Loucy (cell line): Measurements from ENCODE around the gene CASR.

Experiments used
- H2AFZ ChIP-seq: fragments of 200-600 bp; sonication (generic); 2 replicates; pipeline ENCODE4 v1.6.0; 2016; ENCODE audit warnings: antibody characterized with exemption, mild to moderate bottlenecking, low read length, moderate library complexity
- H3F3A ChIP-seq: fragments of 200-600 bp; 2 replicates; pipeline ENCODE4 v1.6.0; 2016; ENCODE audit warnings: antibody characterized with exemption, low read depth, mild to moderate bottlenecking
- H3K27me3 ChIP-seq: fragments of 200-600 bp; sonication (generic); 2 replicates; pipeline ENCODE4 v1.6.1; 2014; ENCODE audit warnings: low read length, mild to moderate bottlenecking; ENCODE audit not compliant: insufficient read depth, poor library complexity, severe bottlenecking
- H3K36me3 ChIP-seq: fragments of 200-600 bp; sonication (generic); 2 replicates; pipeline ENCODE4 v1.6.1; 2016; ENCODE audit warnings: low read length; ENCODE audit not compliant: insufficient read depth
- H3K4me1 ChIP-seq: fragments of 200-600 bp; sonication (generic); 2 replicates; pipeline ENCODE4 v1.5.1; 2014; ENCODE audit warnings: low read length, mild to moderate bottlenecking; ENCODE audit not compliant: insufficient read depth, poor library complexity, severe bottlenecking
- H3K4me2 ChIP-seq: fragments of 200-600 bp; sonication (generic); 2 replicates; pipeline ENCODE4 v1.6.0; 2014; ENCODE audit warnings: antibody characterized with exemption, low read length, low read depth, mild to moderate bottlenecking; ENCODE audit not compliant: poor library complexity, severe bottlenecking
- H3K4me3 ChIP-seq: fragments of 200-600 bp; sonication (generic); 2 replicates; pipeline ENCODE4 v1.5.1; 2014; ENCODE audit warnings: low read length, mild to moderate bottlenecking, mixed read lengths; ENCODE audit not compliant: poor library complexity, severe bottlenecking
- H3K79me2 ChIP-seq: fragments of 200-600 bp; sonication (generic); 2 replicates; pipeline ENCODE4 v1.6.1; 2014; ENCODE audit warnings: low read length; ENCODE audit not compliant: insufficient read depth
- H3K9ac ChIP-seq: fragments of 200-600 bp; sonication (generic); 2 replicates; pipeline ENCODE4 v1.6.0; 2014; ENCODE audit warnings: mild to moderate bottlenecking, low read depth, low read length, moderate library complexity; ENCODE audit not compliant: poor library complexity, severe bottlenecking
- H3K9me2 ChIP-seq: fragments of 200-600 bp; sonication (generic); replicated peaks from 2 replicates; pipeline ENCODE4 v1.6.1; 2016; ENCODE audit warnings: low read depth, low read length, mixed read lengths
- H3K9me3 ChIP-seq: fragments of 200-600 bp; sonication (generic); 2 replicates; pipeline ENCODE4 v1.6.1; 2014; ENCODE audit warnings: mild to moderate bottlenecking, antibody characterized with exemption, low read length, low read depth; ENCODE audit not compliant: insufficient read depth
- H4K20me1 ChIP-seq: fragments of 200-600 bp; sonication (generic); 2 replicates; pipeline ENCODE4 v1.6.0; 2014; ENCODE audit warnings: antibody characterized with exemption, low read length, mild to moderate bottlenecking; ENCODE audit not compliant: insufficient read depth, poor library complexity, severe bottlenecking
- CTCF ChIP-seq: fragments of 200-600 bp; sonication (generic); conservative IDR thresholded peaks from 2 replicates; pipeline ENCODE4 v1.5.1; 2014; ENCODE audit warnings: mild to moderate bottlenecking, antibody characterized with exemption, low read length
- EZH2phosphoT487 ChIP-seq: fragments of 200-600 bp; IDR thresholded peaks from 2 replicates; pipeline ENCODE4 v1.6.1; 2018; ENCODE audit warnings: antibody characterized with exemption, mild to moderate bottlenecking, moderate library complexity, borderline replicate concordance

The CASR gene

GRCh38 chr3:122324871-122325323 lies 141.4 kb downstream of the CASR start, which contains the start of gene CSTA:
CSTA (plus strand) TSS chr3:122325248; CDS start chr3:122325293, 45 bp downstream.
- H3K9me2 ChIP-seq: no peaks in the 10 kb centered on the region
- no peak within 1 kb of the TSS for H3K9ac ChIP-seq
- H3F3A ChIP-seq: no peaks in the 10 kb centered on the region
- no peak within 1 kb of the TSS for H2AFZ ChIP-seq
- TF ChIP-seq EZH2phosphoT487: no peak
- TF ChIP-seq CTCF: no peak
- H3K27me3 ChIP-seq: no peaks in the 10 kb centered on the region
- H3K79me2 ChIP-seq: no peaks in the 10 kb centered on the region
- H4K20me1 ChIP-seq: no peaks in the 10 kb centered on the region
- H3K4me1 ChIP-seq: peaks cover 19% of the 10 kb centered on the region
- no peak within 1 kb of the TSS for H3K4me3 ChIP-seq
- no peaks in the 10 kb centered on the region for H3K36me3 ChIP-seq
- no peak within 1 kb of the TSS for H3K4me2 ChIP-seq
- no peaks in the 10 kb centered on the region; the same call in 1 of the 2 replicates for H3K9me3 ChIP-seq

GRCh38 chr3:122325769-122326168 lies 142.3 kb downstream of the CASR start:
- no peaks in the 10 kb centered on the region for H3K79me2 ChIP-seq
- no peaks in the 10 kb centered on the region for H3K27me3 ChIP-seq
- no peaks in the 10 kb centered on the region for H4K20me1 ChIP-seq
- H3K9me2 ChIP-seq: no peaks in the 10 kb centered on the region
- H3K4me3 ChIP-seq: no peak overlapping the region
- no peaks in the 10 kb centered on the region for H3K36me3 ChIP-seq
- TF ChIP-seq CTCF: no peak
- no peak for TF ChIP-seq EZH2phosphoT487
- H3K4me2 ChIP-seq: no peak overlapping the region
- H3F3A ChIP-seq: no peaks in the 10 kb centered on the region
- peaks cover 19% of the 10 kb centered on the region for H3K4me1 ChIP-seq
- H3K9ac ChIP-seq: no peak overlapping the region
- H3K9me3 ChIP-seq: no peaks in the 10 kb centered on the region
- H2AFZ ChIP-seq: no peak overlapping the region

GRCh38 chr3:122331886-122332285 lies 148.4 kb downstream of the CASR start:
- H3K9me3 ChIP-seq: no peaks in the 10 kb centered on the region
- no peaks in the 10 kb centered on the region for H3K4me1 ChIP-seq
- TF ChIP-seq CTCF (no peak), EZH2phosphoT487 (no peak)
- H3K4me3 ChIP-seq: no peak overlapping the region
- no peak overlapping the region for H3K4me2 ChIP-seq
- H2AFZ ChIP-seq: no peak overlapping the region
- H3K36me3 ChIP-seq: no peaks in the 10 kb centered on the region
- H3F3A ChIP-seq: no peaks in the 10 kb centered on the region
- H3K79me2 ChIP-seq: no peaks in the 10 kb centered on the region
- no peaks in the 10 kb centered on the region for H3K27me3 ChIP-seq
- H3K9me2 ChIP-seq: no peaks in the 10 kb centered on the region
- H4K20me1 ChIP-seq: no peaks in the 10 kb centered on the region
- no peak overlapping the region for H3K9ac ChIP-seq
